Ectodermal cell (in vitro differentiated cells): ENCODE results near the gene JAKMIP3.

ENCODE experiments used
- H3K27ac ChIP-seq: 2 replicates; pipeline ENCODE4 v1.7.0; 2013; ENCODE audit warnings: mild to moderate bottlenecking, low read depth, low read length; ENCODE audit not compliant: insufficient read depth, poor library complexity, severe bottlenecking
- H3K27me3 ChIP-seq: 2 replicates; pipeline ENCODE4 v1.7.0; 2013; ENCODE audit warnings: mild to moderate bottlenecking, low read length; ENCODE audit not compliant: insufficient read depth, control insufficient read depth, poor library complexity, severe bottlenecking
- H3K36me3 ChIP-seq: one replicate; pipeline ENCODE4 v1.7.0; 2013; ENCODE audit warnings: low read length; ENCODE audit not compliant: control insufficient read depth, insufficient read depth
- H3K4me1 ChIP-seq: one replicate; pipeline ENCODE4 v1.7.0; 2013; ENCODE audit warnings: low read length; ENCODE audit not compliant: control insufficient read depth, insufficient read depth
- H3K4me3 ChIP-seq: 2 replicates; pipeline ENCODE4 v1.7.0; 2013; ENCODE audit warnings: low read depth, low read length, control low read depth; ENCODE audit not compliant: insufficient read depth
- H3K9me3 ChIP-seq: 2 replicates; pipeline ENCODE4 v1.7.0; 2013; ENCODE audit warnings: mild to moderate bottlenecking, low read length, moderate library complexity; ENCODE audit not compliant: control insufficient read depth
- WGBS, 2 experiments: methylation state at CpG; one replicate each; pipeline ENCODE4 v1.1.7; 2013; ENCODE audit warnings: missing lambda C conversion rate in 2 of 2; 5-methylcytosine and 5-hydroxymethylcytosine counted together

JAKMIP3 gene

GRCh38 chr10:132110111-132110521 lies 44.4 kb downstream of the JAKMIP3 start:
- Histone ChIP-seq H3K27ac (no peak overlapping the region), H3K36me3 (no peaks in the 10 kb centered on the region), H3K4me1 (no peaks in the 10 kb centered on the region), H3K9me3 (no peaks in the 10 kb centered on the region), H3K4me3 (no peak overlapping the region), H3K27me3 (no peaks in the 10 kb centered on the region)
- 93% methylated on average over 14 of the region's 14 CpGs for WGBS, 2 experiments

- WGBS, 2 experiments, result 88 to 89% methylated on average over 14 of the region's 14 CpGs
- Histone ChIP-seq H3K27me3 (no peaks in the 10 kb centered on the region), H3K27ac (no peak overlapping the region), H3K36me3 (no peaks in the 10 kb centered on the region), H3K9me3 (no peaks in the 10 kb centered on the region), H3K4me3 (no peak overlapping the region), H3K4me1 (no peaks in the 10 kb centered on the region)
Observed at GRCh38 chr10:132110713-132111112, 45.0 kb downstream of the JAKMIP3 start.

- Histone ChIP-seq H3K4me1 (no peaks in the 10 kb centered on the region), H3K36me3 (no peaks in the 10 kb centered on the region), H3K9me3 (no peaks in the 10 kb centered on the region), H3K27me3 (no peaks in the 10 kb centered on the region), H3K27ac (no peak overlapping the region), H3K4me3 (no peak overlapping the region)
- 94 to 95% methylated on average over 14 of the region's 14 CpGs for WGBS, 2 experiments
Observed at GRCh38 chr10:132111121-132111731, 45.5 kb downstream of the JAKMIP3 start.

- no peaks in the 10 kb centered on the region for H3K27me3 ChIP-seq
- H3K27ac ChIP-seq, result no peak overlapping the region
- no peaks in the 10 kb centered on the region for H3K9me3 ChIP-seq
- H3K4me1 ChIP-seq, result no peaks in the 10 kb centered on the region
- 95 to 96% methylated on average over 20 of the region's 20 CpGs for WGBS, 2 experiments
- no peak overlapping the region for H3K4me3 ChIP-seq
- no peaks in the 10 kb centered on the region for H3K36me3 ChIP-seq
Observed at GRCh38 chr10:132111871-132112341, 46.2 kb downstream of the JAKMIP3 start.

GRCh38 chr10:132112611-132113010 lies 46.9 kb downstream of the JAKMIP3 start:
- H3K27me3 ChIP-seq, result no peaks in the 10 kb centered on the region

GRCh38 chr10:132113206-132113605 lies 47.5 kb downstream of the JAKMIP3 start:
- whole genome bisulfite sequencing, 2 experiments, result 83% methylated on average over 6 of the region's 6 CpGs
- Histone ChIP-seq H3K4me3 (no peak overlapping the region), H3K27ac (no peak overlapping the region)

More at GRCh38 chr10:132112611-132113010, 46.9 kb downstream of the JAKMIP3 start:
- H3K4me3 ChIP-seq, result no peak overlapping the region
- WGBS, 2 experiments, result 90 to 94% methylated on average over 10 of the region's 10 CpGs
- H3K36me3 ChIP-seq, result no peaks in the 10 kb centered on the region
- no peaks in the 10 kb centered on the region for H3K9me3 ChIP-seq
- no peaks in the 10 kb centered on the region for H3K4me1 ChIP-seq
- H3K27ac ChIP-seq, result no peak overlapping the region

GRCh38 chr10:132113766-132114365 lies 48.1 kb downstream of the JAKMIP3 start:
- H3K4me3 ChIP-seq, result no peak overlapping the region
- H3K27ac ChIP-seq, result no peak overlapping the region
- no peaks in the 10 kb centered on the region for H3K36me3 ChIP-seq
- no peaks in the 10 kb centered on the region for H3K9me3 ChIP-seq
- H3K4me1 ChIP-seq, result no peaks in the 10 kb centered on the region
- no peaks in the 10 kb centered on the region for H3K27me3 ChIP-seq
- 92 to 94% methylated on average over 14 of the region's 14 CpGs for WGBS, 2 experiments

More at GRCh38 chr10:132113206-132113605, 47.5 kb downstream of the JAKMIP3 start:
- Histone ChIP-seq H3K36me3 (no peaks in the 10 kb centered on the region), H3K9me3 (no peaks in the 10 kb centered on the region), H3K27me3 (no peaks in the 10 kb centered on the region), H3K4me1 (no peaks in the 10 kb centered on the region)

GRCh38 chr10:132114953-132115520 lies 49.3 kb downstream of the JAKMIP3 start:
- no peaks in the 10 kb centered on the region for H3K4me1 ChIP-seq
- WGBS, 2 experiments, result 94 to 96% methylated on average over 24 of the region's 24 CpGs

More at GRCh38 chr10:132114953-132115520, 49.3 kb downstream of the JAKMIP3 start:
- Histone ChIP-seq H3K9me3 (no peaks in the 10 kb centered on the region), H3K27ac (no peak overlapping the region), H3K4me3 (no peak overlapping the region), H3K27me3 (no peaks in the 10 kb centered on the region), H3K36me3 (no peaks in the 10 kb centered on the region)
